B cell (primary cell): ENCODE results near the gene CABLES2.

Experiments
- EZH2 ChIP-seq: IDR thresholded peaks from 2 replicates; pipeline ENCODE4 v1.6.1; 2012; ENCODE audit warnings: borderline replicate concordance, low read depth, mild to moderate bottlenecking, moderate library complexity, low read length; ENCODE audit not compliant: insufficient read depth, poor library complexity, severe bottlenecking
- TF ChIP-seq, protein P1 (sequence below): fragments of 200-600 bp; IDR thresholded peaks from one replicate; pipeline ENCODE4 v1.8.0; 2022; ENCODE audit warnings: antibody characterized with exemption, mild to moderate bottlenecking

DNA sequence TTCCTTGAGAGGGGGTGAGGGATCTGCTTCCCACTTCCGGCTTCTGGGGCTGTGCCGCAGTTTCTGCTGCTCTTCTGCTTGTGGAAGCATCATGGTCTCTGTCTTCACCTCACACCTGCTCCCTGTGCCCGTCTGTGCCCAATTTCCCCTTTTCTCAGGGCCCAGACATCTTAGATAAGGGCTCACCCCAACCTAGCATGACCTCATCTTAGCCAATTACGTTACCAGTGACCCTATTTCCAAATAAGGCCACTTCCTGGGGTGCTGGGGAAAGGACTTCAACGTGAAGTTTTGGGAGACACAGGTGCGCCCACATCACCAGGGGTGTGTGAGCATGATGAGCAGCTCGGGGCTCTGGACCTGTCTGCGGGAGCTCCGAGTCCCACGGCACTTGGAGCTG lies 41.0 kb upstream of the CABLES2 start:
- TF ChIP-seq EZH2, result no peak
- TF ChIP-seq, protein P1, sequence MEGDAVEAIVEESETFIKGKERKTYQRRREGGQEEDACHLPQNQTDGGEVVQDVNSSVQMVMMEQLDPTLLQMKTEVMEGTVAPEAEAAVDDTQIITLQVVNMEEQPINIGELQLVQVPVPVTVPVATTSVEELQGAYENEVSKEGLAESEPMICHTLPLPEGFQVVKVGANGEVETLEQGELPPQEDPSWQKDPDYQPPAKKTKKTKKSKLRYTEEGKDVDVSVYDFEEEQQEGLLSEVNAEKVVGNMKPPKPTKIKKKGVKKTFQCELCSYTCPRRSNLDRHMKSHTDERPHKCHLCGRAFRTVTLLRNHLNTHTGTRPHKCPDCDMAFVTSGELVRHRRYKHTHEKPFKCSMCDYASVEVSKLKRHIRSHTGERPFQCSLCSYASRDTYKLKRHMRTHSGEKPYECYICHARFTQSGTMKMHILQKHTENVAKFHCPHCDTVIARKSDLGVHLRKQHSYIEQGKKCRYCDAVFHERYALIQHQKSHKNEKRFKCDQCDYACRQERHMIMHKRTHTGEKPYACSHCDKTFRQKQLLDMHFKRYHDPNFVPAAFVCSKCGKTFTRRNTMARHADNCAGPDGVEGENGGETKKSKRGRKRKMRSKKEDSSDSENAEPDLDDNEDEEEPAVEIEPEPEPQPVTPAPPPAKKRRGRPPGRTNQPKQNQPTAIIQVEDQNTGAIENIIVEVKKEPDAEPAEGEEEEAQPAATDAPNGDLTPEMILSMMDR, result no peak
